HepG2 (cell line): ENCODE data around the gene TMBIM6. TPM values are rescaled to one million over a fixed set of nuclear protein-coding genes. Genes with fewer than 3 reads are reported as not detected.

Experiments
- CBX2 ChIP-seq, 2 experiments: fragments of 200-600 bp in 1 of 2; sonication (generic); formaldehyde crosslinking in 1 of 2; IDR thresholded peaks; 2 replicates each; pipeline versions ENCODE4 v1.7.0 to v1.8.1; 2018 to 2022; ENCODE audit warnings: low read depth in 2 of 2, low read length in 1 of 2, mild to moderate bottlenecking in 1 of 2, missing genetic modification reagents in 1 of 2
- FOXK1 ChIP-seq: sonication (generic); formaldehyde crosslinking; IDR thresholded peaks from 2 replicates; pipeline ENCODE4 v1.4.0; 2020; ENCODE audit warnings: low read depth, missing genetic modification reagents, borderline replicate concordance
- IKZF4 ChIP-seq: sonication (generic); formaldehyde crosslinking; IDR thresholded peaks from 2 replicates; pipeline ENCODE4 v1.5.1; 2020; ENCODE audit warnings: borderline replicate concordance, mild to moderate bottlenecking, low read depth, missing genetic modification reagents; ENCODE audit errors: not compliant biosample characterization
- KLF16 ChIP-seq, 2 experiments: sonication (generic) in 1 of 2; formaldehyde crosslinking in 1 of 2; IDR thresholded peaks; 2 replicates each; pipeline versions ENCODE4 v1.6.1 to v1.8.0; 2016 to 2023; ENCODE audit warnings: missing genetic modification reagents in 2 of 2, missing compliant biosample characterization in 1 of 2
- MAZ ChIP-seq, 2 experiments: sonication (generic) in 1 of 2; formaldehyde crosslinking in 1 of 2; IDR thresholded peaks; 2 replicates each; pipeline versions ENCODE4 v1.5.0 to v1.6.1; 2012 to 2020; ENCODE audit warnings: low read depth in 2 of 2, mild to moderate bottlenecking in 2 of 2, borderline replicate concordance in 1 of 2, improper control_type of control experiment in 1 of 2, low read length in 1 of 2, missing genetic modification reagents in 1 of 2, moderate library complexity in 1 of 2
- NAIF1 ChIP-seq: sonication (generic); formaldehyde crosslinking; IDR thresholded peaks from 2 replicates; pipeline ENCODE4 v1.5.0; 2020; ENCODE audit warnings: mild to moderate bottlenecking, missing genetic modification reagents, borderline replicate concordance
- PATZ1 ChIP-seq: sonication (generic); formaldehyde crosslinking; IDR thresholded peaks from 2 replicates; pipeline ENCODE4 v1.4.0; 2020; ENCODE audit warnings: missing genetic modification reagents
- PHF8 ChIP-seq: sonication (generic); formaldehyde crosslinking; IDR thresholded peaks from 2 replicates; pipeline ENCODE4 v1.5.0; 2020; ENCODE audit warnings: missing genetic modification reagents
- SALL1 ChIP-seq: sonication (generic); formaldehyde crosslinking; IDR thresholded peaks from 2 replicates; pipeline ENCODE4 v1.8.0; 2022; ENCODE audit warnings: mild to moderate bottlenecking, missing genetic modification reagents
- THAP8 ChIP-seq: sonication (generic); formaldehyde crosslinking; IDR thresholded peaks from 2 replicates; pipeline ENCODE4 v1.5.1; 2020; ENCODE audit warnings: missing genetic modification reagents, mild to moderate bottlenecking, borderline replicate concordance
- XRCC5 ChIP-seq: fragments of 200-400 bp; formaldehyde crosslinking; optimal IDR thresholded peaks from 2 replicates; pipeline ENCODE3; 2017; ENCODE audit warnings: mild to moderate bottlenecking, low read length
- YY1 ChIP-seq: IDR thresholded peaks from 2 replicates; pipeline ENCODE4 v1.6.1; 2011; ENCODE audit warnings: low read length, low read depth, moderate library complexity, mild to moderate bottlenecking; ENCODE audit not compliant: insufficient read depth, insufficient replicate concordance
- ZBTB38 ChIP-seq: sonication (generic); formaldehyde crosslinking; IDR thresholded peaks from 2 replicates; pipeline ENCODE4 v1.5.1; 2020; ENCODE audit warnings: mild to moderate bottlenecking, missing genetic modification reagents
- ZC3H13 ChIP-seq: sonication (generic); formaldehyde crosslinking; IDR thresholded peaks from 2 replicates; pipeline ENCODE4 v1.8.1; 2023; ENCODE audit warnings: mild to moderate bottlenecking, missing genetic modification reagents, moderate library complexity
- ZNF382 ChIP-seq: sonication (generic); formaldehyde crosslinking; IDR thresholded peaks from 2 replicates; pipeline ENCODE4 v1.5.0; 2020; ENCODE audit warnings: missing genetic modification reagents, mild to moderate bottlenecking, borderline replicate concordance
- ZNF513 ChIP-seq: sonication (generic); formaldehyde crosslinking; conservative IDR thresholded peaks from 2 replicates; pipeline ENCODE4 v1.5.0; 2020; ENCODE audit warnings: missing genetic modification reagents
- ZNF670 ChIP-seq: sonication (generic); formaldehyde crosslinking; IDR thresholded peaks from 2 replicates; pipeline ENCODE4 v1.8.0; 2022; ENCODE audit warnings: mild to moderate bottlenecking, missing genetic modification reagents, borderline replicate concordance
- ZNF709 ChIP-seq: sonication (generic); formaldehyde crosslinking; IDR thresholded peaks from 2 replicates; pipeline ENCODE4 v1.5.0; 2020; ENCODE audit warnings: mild to moderate bottlenecking, missing genetic modification reagents
- ZNF775 ChIP-seq: sonication (generic); formaldehyde crosslinking; IDR thresholded peaks from 2 replicates; pipeline ENCODE4 v1.4.0; 2020; ENCODE audit warnings: missing genetic modification reagents, mild to moderate bottlenecking, moderate library complexity, borderline replicate concordance
- polyA plus RNA-seq, 8 experiments: library from polyadenylated mRNA; depleted of rRNA in 3 of 8; stranded (reverse) in 7 of 8; unstranded in 1 of 8; fragments of >200 nt; fragmentation: Illumina TruSeq in 4 of 8; extraction: Trizol in 4 of 8; gene quantifications; 2 replicates each; pipeline versions ENCODE4 v1.2.1 to v1.2.3, GENCODE V29; 2011 to 2016; ENCODE audit warnings: low read depth in 4 of 8, missing spikeins in 1 of 8, mixed read lengths in 1 of 8; ENCODE audit not compliant: insufficient read depth in 1 of 8
- total RNA-seq, 5 experiments: library from RNA; depleted of rRNA; stranded (reverse); fragments of >200 nt; fragmentation: Illumina TruSeq; extraction: Trizol; gene quantifications; 2 replicates each; pipeline ENCODE4 v1.2.3, GENCODE V29; 2016; ENCODE audit warnings: low read depth in 1 of 5
- TF ChIP-seq, protein P1 (sequence below): IDR thresholded peaks from 2 replicates; pipeline ENCODE4 v1.6.1; 2016; ENCODE audit warnings: low read depth

The TMBIM6 gene
- total and polyA plus RNA-seq, 2 of the 13 experiments (the other 11 are each of a cell fraction or from before 2014, with no cell fraction given), result 412 to 468 TPM

GRCh38 chr12:49740930-49741881 is at the start of gene TMBIM6 (continued):
- TF ChIP-seq ZNF513 (no peak), ZNF709 (CRISPR knock-in tag) (peak; percentile 83), NAIF1 (0 out of 2 replicates have a peak, but pooled peaks have one; percentile 31), ZNF382 (CRISPR knock-in tag) (no peak), XRCC5 (peak; percentile 98), ZC3H13 (peak; percentile 60; the same call in 1 of the 2 replicates), ZNF670 (CRISPR knock-in tag) (peak; percentile 12; the same call in 1 of the 2 replicates), PATZ1 (peak; percentile 19; the same call in 1 of the 2 replicates), MAZ (IDR thresholded peaks at IDR 0.05; ENCODE audit: borderline replicate concordance, low read depth, low read length) (peak; percentile 17; the same call in 1 of the 2 replicates), MAZ (CRISPR knock-in tag; IDR thresholded peaks at IDR 0.05; ENCODE audit: low read depth) (peak; percentile 94), IKZF4 (CRISPR knock-in tag) (peak; percentile 83), CBX2 (IDR thresholded peaks at IDR 0.05; ENCODE audit: low read depth, low read length) (no peak), CBX2 (CRISPR knock-in tag; IDR thresholded peaks at IDR 0.05; ENCODE audit: low read depth) (no peak), SALL1 (CRISPR knock-in tag) (peak; percentile 75), THAP8 (CRISPR knock-in tag) (no peak), KLF16 (CRISPR knock-in tag; IDR thresholded peaks at IDR 0.05) (peak in 1 of 2 experiments; percentile 76; a peak in 1 of 4 replicates), YY1 (no peak), ZNF775 (CRISPR knock-in tag) (no peak), ZBTB38 (CRISPR knock-in tag) (peak; percentile 57; the same call in 1 of the 2 replicates), FOXK1 (CRISPR knock-in tag) (peak; percentile 90), PHF8 (CRISPR knock-in tag) (peak; percentile 93)
- TF ChIP-seq, protein P1, sequence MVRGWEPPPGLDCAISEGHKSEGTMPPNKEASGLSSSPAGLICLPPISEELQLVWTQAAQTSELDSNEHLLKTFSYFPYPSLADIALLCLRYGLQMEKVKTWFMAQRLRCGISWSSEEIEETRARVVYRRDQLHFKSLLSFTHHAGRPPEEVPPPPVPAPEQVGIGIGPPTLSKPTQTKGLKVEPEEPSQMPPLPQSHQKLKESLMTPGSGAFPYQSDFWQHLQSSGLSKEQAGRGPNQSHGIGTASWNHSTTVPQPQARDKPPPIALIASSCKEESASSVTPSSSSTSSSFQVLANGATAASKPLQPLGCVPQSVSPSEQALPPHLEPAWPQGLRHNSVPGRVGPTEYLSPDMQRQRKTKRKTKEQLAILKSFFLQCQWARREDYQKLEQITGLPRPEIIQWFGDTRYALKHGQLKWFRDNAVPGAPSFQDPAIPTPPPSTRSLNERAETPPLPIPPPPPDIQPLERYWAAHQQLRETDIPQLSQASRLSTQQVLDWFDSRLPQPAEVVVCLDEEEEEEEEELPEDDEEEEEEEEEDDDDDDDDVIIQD (CRISPR knock-in tag), result peak; percentile 90
